Measurements from ENCODE around the gene NXN.
"Not testable (repeated sequence)": the region's sequence is repeated elsewhere in the genome, so short reads cannot be mapped to it uniquely, and the experiment has no call there.

NXN gene

DNA sequence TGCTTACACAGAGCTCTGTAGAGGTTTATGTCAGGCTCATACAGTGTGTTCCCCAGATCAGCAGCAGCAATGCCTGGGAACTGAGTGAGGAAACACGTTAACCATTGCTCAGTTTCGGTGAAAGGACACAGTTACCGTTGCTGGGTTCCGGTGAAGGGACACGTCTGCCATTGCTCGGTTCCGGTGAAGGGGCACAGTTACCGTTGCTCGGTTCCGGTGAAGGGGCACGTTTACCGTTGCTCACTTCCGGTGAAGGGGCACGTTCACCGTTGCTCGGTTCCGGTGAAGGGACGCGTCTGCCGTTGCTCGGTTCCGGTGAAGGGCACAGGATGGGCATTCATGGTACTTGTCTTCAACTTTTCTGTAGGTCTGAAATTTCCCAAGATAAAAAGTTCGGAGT, 115.7 kb downstream of the NXN start:
- no peak for DNase-seq (ENCODE audit: low read depth, low spot score)

- no peak for DNase-seq (ENCODE audit: low read depth, low spot score)
Observed at GRCh38 chr17:862582-862981, 117.0 kb downstream of the NXN start.

DNA sequence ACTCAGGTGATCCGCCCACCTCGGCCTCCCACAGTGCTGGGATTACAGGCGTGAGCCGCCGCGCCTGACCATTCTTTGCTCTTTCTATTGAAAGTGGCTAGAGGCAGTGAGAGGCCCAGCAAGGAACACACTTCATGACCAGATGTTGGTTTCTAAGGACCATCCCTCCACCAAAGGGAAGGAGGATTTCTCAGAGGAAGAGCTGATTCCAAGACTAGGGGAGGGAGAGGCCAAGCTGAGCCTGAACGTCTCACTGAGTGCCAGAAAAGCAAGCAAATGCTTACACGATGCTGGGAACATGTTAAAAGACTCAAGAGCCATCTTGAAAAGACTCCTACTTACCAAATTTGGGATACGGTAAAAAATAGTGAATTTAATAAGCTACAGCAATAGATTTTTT, 118.2 kb downstream of the NXN start:
- DNase-seq (ENCODE audit: low read depth, low spot score), result no peak

DNA sequence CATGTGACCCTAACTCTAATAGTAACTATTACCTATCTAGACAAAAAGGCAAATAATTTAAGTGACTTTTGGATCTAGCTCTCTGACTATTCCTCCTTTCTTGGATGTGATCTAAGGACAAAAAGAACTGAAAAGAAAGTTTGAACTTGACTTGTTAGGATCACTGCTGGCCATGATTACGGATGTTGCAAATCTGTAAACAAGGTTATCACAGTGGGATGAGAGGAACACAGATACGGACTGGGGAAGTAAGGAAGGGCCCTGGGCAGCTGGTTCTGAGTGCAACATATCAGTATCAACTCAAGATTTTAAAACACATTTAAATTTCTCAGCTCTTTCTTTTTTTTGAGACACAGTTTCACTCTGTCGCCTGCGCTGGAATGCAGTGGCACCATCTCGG, 118.8 kb downstream of the NXN start:
- DNase-seq (ENCODE audit: low read depth, low spot score), result no peak

DNA sequence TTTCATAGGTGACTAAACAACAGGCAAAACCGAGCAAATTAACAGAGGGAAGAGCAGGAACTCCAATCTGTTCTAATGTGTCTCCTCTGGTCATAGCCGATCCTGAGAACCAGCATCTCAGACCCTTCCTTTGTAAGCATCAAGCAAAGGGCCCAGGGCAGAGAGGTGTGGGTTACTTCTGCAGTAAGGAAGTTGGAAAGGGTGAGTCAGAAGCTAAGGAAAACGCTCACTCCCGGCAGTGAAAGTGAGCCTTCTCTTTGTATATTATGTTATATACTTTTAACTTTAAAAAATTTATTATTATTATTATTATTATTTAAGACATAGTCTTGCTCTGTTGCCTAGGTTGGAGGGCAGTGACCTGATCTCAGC, 119.8 kb downstream of the NXN start:
- DNase-seq (ENCODE audit: low read depth, low spot score), result no peak

DNA sequence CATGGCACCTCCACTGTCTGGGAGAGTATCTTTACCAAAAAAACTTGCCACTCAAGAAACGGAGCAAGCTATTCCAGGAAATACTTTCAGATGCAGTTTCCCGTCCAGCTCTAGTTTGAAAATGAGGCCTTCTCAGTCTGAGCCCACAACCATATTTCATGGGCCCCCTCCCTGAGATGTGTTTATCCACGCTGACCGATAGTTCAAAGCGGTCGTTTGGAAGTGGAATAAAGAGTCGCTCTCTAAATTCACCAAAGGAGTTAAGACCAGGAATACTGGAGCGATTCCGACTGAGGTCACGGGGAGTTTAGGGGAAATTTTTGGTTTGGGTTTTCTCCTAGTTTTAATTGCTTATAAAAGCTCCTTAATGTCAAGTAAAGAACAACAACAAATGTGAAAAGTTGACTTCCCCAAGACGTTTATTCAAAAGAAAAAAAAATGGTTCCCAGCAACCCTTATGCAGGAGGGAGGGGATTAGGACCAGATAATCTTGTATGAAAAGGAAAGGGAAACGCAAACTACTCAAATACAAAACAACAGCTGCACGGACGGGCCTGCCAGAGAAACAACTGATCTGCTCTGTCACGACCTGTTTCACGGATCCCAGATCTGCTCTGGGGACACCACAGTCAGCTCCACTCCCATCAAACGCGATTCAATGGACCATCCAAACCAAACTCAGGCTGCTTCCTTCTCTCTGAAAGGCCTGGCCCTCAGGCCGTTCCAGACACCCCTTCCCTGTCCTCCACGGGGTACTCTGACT, 120.3 kb downstream of the NXN start:
- DNase-seq (ENCODE audit: low read depth, low spot score), result no peak

- DNase-seq (ENCODE audit: low read depth, low spot score), result no peak
Observed at GRCh38 chr17:856149-856548, 123.4 kb downstream of the NXN start.

DNA sequence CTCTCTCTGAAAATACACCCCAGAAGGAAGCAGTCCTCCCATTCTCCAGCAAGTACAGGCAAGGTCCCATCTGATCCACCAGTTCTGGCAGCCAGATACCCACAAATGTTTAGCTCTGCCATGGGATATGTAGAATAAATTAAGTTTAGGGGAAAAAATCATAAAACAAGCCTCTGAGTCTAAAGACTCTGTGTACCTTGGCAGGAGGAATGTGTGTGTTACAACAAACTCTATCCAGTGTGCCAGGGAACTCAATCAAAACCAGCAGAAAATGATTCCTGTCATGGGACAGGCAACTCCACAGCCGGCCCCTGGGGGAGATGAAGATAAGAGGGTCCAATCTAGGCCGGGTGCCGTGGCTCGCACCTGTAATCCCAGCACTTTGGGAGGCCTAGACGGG, 124.0 kb downstream of the NXN start:
- DNase-seq (ENCODE audit: low read depth, low spot score), result no peak

GRCh38 chr17:852850-853249, 126.7 kb downstream of the NXN start:
- DNase-seq (ENCODE audit: low read depth, low spot score), result not testable (repeated sequence)

- DNase-seq (ENCODE audit: low read depth, low spot score), result no peak
Observed at GRCh38 chr17:852349-852748, 127.2 kb downstream of the NXN start.

DNA sequence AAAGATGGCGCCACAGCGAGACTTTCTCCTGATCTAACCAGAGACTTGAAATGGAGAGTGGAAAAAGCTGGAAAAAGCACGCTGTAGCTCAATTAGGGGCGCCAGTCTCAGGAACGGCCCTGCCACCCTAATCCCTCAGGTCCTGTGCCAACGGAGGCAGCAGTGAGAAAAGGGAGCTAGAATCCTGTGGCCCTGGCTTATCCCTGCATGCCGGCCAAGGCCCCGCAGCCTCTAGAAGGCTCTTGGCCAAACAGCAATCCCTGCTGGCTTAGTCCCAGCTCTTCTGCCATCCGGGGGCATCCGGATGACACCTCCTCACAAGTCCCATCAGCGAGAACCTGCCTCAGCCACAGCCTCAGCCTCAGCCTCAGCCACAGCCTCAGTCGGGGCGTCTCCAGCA, 127.7 kb downstream of the NXN start:
- no peak for DNase-seq (ENCODE audit: low read depth, low spot score)

DNA sequence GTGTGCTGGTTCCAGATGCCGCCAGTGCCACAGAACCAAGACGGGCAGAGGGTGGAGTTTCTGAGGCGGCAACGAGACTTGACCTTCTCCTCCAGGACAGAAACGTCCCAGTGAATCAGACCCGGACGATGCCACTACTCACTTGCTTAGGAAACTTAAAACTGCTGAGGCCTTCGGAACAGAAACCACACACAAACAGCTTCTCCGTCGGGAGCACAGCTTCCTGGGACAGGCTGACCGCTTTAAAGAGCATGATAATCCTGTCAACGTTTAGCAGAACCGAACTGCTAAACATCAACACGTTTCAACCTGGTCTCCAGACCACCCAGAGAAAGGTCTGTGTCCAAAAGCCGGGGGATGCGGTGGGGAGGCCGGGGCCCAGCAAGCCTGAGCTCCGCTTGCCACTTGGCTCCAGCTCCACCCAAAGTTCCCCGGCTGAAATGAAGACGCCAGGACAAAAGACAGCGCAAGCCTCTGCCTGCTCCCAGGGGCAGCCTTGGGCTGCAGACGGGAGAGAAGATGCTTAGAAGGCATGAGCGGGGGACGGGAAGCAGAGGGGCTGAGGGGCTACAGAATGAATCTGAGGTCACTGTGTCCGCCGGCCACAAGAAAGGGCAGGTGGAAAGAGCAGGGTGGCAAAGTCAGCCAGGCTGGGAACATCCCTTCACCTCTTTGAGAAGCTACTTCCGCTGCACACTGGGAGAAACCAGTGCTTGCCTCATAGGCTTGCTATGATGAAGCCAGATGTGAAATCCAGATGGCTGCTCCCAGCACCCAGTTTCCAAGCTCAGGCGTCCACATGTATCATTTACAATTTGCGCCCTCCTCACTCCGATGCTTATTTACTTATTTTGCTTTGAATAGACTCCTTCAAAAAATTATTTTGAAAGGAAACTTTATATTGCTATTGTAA, 128.5 kb downstream of the NXN start:
- no peak for DNase-seq (ENCODE audit: low read depth, low spot score)

- no peak for DNase-seq (ENCODE audit: low read depth, low spot score)
Observed at GRCh38 chr17:850086-850850, 129.3 kb downstream of the NXN start.

- no peak for DNase-seq (ENCODE audit: low read depth, low spot score)
Observed at GRCh38 chr17:848402-848801, 131.2 kb downstream of the NXN start.

- no peak for DNase-seq (ENCODE audit: low read depth, low spot score)
Observed at GRCh38 chr17:846901-847843, 132.4 kb downstream of the NXN start.

DNA sequence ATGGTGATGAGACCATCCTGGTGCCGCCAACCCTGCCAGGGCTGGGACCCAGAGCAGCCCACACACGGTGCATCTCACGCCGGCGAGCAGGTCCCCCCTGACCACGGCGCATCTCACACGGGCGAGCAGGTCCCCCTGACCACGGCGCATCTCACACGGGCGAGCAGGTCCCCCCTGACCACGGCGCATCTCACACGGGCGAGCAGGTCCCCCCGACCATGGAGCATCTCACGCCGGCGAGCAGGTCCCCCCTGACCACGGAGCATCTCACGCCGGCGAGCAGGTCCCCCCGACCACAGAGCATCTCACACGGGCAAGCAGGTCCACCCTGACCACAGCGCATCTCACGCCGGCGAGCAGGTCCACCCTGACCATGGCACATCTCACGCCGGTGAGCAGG, 138.3 kb downstream of the NXN start:
- no peak for DNase-seq (ENCODE audit: low read depth, low spot score)

DNA sequence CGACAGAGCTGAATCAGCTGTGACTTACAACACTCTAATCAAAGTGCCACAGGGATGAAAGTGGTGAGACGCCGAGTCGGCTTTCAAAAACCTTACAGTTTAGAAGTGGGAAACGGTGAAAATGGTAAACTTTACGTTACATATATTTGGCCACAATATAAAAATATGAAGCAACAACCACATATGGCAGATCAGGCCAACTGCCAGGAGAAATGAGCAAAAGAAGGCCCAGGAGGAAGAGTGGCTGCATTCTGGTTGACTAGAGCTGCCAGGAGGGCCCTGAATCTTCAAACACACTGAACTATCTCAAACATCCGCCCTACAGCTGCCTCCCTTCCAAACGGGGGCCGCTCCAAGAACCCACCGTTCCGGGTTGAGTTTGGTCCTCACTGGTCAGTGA, 141.1 kb downstream of the NXN start:
- DNase-seq (ENCODE audit: low read depth, low spot score), result no peak

- no peak for DNase-seq (ENCODE audit: low read depth, low spot score)
Observed at GRCh38 chr17:836151-836550, 143.4 kb downstream of the NXN start.

DNA sequence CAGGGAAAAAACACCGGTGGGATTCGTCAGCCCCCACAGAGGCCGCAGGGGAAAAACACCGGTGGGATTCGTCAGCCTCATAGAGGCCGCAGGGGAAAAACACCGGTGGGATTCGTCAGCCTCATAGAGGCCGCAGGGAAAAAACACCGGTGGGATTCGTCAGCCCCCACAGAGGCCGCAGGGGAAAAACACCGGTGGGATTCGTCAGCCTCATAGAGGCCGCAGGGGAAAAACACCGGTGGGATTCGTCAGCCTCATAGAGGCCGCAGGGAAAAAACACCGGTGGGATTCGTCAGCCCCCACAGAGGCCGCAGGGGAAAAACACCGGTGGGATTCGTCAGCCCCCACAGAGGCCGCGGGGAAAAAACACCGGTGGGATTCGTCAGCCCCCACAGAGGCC, 143.9 kb downstream of the NXN start:
- not testable (repeated sequence) for DNase-seq (ENCODE audit: low read depth, low spot score)

DNA sequence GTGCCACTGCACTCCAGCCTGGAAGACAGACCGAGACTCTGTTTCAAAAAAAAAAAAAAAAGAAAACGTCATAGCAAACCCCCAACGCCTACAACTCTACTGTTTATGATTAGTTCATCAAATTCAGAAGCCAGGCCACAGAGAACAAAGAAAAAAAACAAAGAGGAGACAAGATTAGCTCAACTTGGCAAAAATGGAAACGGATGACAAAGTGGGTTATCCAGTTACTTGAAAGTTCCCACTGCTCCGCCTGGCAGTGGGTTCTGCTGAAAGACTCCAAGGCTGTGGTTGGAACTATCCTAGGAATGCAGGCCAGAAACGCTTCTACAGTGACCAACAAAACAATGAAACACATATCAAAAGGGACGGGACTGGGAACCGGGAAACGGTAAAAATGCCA, 144.3 kb downstream of the NXN start:
- DNase-seq (ENCODE audit: low read depth, low spot score), result peak; percentile 84

GRCh38 chr17:834136-834535, 145.4 kb downstream of the NXN start:
- DNase-seq (ENCODE audit: low read depth, low spot score), result no peak
